Breast epithelium (tissue), 3 donors: ENCODE results near the gene PRKAA1.

Source experiments
- CTCF ChIP-seq, 3 donors: fragments of 450-650 bp; IDR thresholded peaks; one replicate each; pipeline ENCODE4 v1.5.1; 2016 to 2017; ENCODE audit warnings: antibody characterized with exemption in 3 of 3, mild to moderate bottlenecking in 3 of 3, moderate library complexity in 3 of 3
- POLR2A ChIP-seq: fragments of 450-650 bp; IDR thresholded peaks from one replicate; pipeline ENCODE4 v1.6.1; 2016; ENCODE audit warnings: antibody characterized with exemption, mild to moderate bottlenecking, moderate library complexity
- POLR2AphosphoS5 ChIP-seq, 3 donors: sonication (generic); formaldehyde crosslinking; IDR thresholded peaks; one replicate each; pipeline ENCODE4 v1.6.1; 2017; ENCODE audit warnings: antibody characterized with exemption in 3 of 3

DNA sequence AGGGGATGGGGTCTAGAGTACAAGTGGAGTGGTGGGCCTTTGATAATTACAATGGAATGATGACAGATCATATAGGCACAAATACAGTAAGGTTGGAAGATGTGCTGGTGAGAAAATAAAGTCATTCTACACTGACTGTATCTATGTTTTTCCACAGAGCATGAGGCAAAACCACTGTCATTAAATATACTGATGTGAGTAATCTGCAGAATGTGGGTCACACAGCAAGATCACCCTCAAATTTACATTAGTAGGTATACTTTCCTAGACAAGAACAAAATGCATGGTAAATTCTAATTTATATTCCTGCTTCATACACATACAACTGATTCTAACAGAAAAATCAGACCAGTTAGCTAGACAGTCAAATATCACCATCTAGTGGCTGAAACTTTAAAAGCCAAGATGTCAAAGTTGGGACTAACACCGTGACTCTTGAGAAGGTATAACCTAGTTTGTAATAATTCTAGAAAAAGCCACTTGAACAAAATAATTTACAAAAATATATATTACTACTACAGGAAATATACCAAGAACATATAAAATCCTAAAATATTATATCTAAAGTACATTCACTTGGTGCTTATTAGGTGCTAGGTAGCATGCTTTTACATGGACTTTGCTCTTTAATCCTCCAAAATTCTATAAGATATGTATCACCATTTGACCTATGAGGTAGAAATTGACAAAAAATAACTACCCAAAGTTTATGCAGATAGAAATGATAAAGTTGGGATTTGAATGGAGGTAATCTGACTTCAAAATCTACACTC is 61.9 kb downstream of the PRKAA1 start:
- TF ChIP-seq CTCF (IDR thresholded peaks at IDR 0.05) (peak; percentile 20 to 71 (median 40)), POLR2AphosphoS5 (IDR thresholded peaks at IDR 0.05) (no peak), POLR2A (no peak)
